GM12878 (cell line): ENCODE measurements around the gene ARX. TPM values are rescaled to one million over a fixed set of nuclear protein-coding genes. Genes with fewer than 3 reads are reported as not detected.

Source experiments
- STAT3 ChIP-seq: IDR thresholded peaks from 2 replicates; pipeline ENCODE4 v1.6.1; 2011; ENCODE audit warnings: low read depth, low read length, improper control_type of control experiment
- SUPT20H ChIP-seq: IDR thresholded peaks from 2 replicates; pipeline ENCODE4 v1.6.1; 2011; ENCODE audit warnings: low read depth, mild to moderate bottlenecking, low read length, moderate library complexity, borderline replicate concordance; ENCODE audit not compliant: control insufficient read depth
- polyA plus RNA-seq, 11 experiments: library from polyadenylated mRNA; depleted of rRNA in 4 of 11; unstranded in 6 of 11; stranded (reverse) in 5 of 11; fragments of >200 nt; fragmentation: Nextera tagmentation in 4 of 11; fragmentation: Illumina TruSeq in 1 of 11; extraction: Ambion mirVana in 4 of 11; extraction: Trizol in 1 of 11; gene quantifications; 1 replicate in 1 of 11; 2 replicates in 10 of 11; pipeline versions ENCODE4 v1.2.1 to v1.2.3, GENCODE V29; 2011 to 2016; ENCODE audit warnings: inconsistent platforms in 2 of 11, missing spikeins in 2 of 11, low read depth in 1 of 11
- total RNA-seq, 4 experiments: library from RNA; depleted of rRNA in 3 of 4; stranded (reverse); fragments of >200 nt in 3 of 4; fragmentation: Illumina TruSeq in 1 of 4; extraction: Trizol in 1 of 4; gene quantifications; 2 replicates each; pipeline versions ENCODE4 v1.2.1 to v1.2.3, GENCODE V29; 2013 to 2021
- TF ChIP-seq, protein P1 (sequence below): fragments of 450-650 bp; IDR thresholded peaks from 2 replicates; pipeline ENCODE4 v1.6.1; 2017; ENCODE audit warnings: mild to moderate bottlenecking, moderate library complexity
- TF ChIP-seq, protein P2 (sequence below): fragments of 450-650 bp; IDR thresholded peaks from 2 replicates; pipeline ENCODE4 v1.6.1; 2016; ENCODE audit warnings: mild to moderate bottlenecking, moderate library complexity, borderline replicate concordance

The ARX gene
- total and polyA plus RNA-seq, 10 of the 15 experiments (the other 5 are each of a cell fraction or from before 2014, with no cell fraction given) = 0.03 TPM; not detected in 9

DNA sequence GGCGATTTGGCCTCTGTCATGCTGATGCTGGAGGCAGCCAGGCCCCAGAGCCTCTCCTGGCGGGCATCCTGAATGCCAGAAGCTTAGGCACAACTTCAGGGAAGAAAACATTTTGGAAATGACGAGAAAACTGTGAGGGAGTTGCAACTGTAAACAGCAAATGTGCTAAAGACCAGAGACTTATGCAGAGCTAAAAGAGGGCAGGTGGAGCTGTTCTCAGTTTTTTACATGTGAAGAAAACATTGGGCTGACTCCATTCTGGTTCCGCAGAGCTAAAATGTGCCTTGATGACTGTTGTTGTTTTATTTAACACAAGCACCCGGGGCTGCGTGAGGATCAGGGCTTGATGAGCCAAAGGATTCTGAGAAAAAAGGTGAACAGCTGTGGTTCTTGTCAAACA lies 10.8 kb upstream of the ARX start (continued):
- TF ChIP-seq, protein P1, sequence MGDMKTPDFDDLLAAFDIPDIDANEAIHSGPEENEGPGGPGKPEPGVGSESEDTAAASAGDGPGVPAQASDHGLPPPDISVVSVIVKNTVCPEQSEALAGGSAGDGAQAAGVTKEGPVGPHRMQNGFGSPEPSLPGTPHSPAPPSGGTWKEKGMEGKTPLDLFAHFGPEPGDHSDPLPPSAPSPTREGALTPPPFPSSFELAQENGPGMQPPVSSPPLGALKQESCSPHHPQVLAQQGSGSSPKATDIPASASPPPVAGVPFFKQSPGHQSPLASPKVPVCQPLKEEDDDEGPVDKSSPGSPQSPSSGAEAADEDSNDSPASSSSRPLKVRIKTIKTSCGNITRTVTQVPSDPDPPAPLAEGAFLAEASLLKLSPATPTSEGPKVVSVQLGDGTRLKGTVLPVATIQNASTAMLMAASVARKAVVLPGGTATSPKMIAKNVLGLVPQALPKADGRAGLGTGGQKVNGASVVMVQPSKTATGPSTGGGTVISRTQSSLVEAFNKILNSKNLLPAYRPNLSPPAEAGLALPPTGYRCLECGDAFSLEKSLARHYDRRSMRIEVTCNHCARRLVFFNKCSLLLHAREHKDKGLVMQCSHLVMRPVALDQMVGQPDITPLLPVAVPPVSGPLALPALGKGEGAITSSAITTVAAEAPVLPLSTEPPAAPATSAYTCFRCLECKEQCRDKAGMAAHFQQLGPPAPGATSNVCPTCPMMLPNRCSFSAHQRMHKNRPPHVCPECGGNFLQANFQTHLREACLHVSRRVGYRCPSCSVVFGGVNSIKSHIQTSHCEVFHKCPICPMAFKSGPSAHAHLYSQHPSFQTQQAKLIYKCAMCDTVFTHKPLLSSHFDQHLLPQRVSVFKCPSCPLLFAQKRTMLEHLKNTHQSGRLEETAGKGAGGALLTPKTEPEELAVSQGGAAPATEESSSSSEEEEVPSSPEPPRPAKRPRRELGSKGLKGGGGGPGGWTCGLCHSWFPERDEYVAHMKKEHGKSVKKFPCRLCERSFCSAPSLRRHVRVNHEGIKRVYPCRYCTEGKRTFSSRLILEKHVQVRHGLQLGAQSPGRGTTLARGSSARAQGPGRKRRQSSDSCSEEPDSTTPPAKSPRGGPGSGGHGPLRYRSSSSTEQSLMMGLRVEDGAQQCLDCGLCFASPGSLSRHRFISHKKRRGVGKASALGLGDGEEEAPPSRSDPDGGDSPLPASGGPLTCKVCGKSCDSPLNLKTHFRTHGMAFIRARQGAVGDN = no peak
- TF ChIP-seq, protein P2, sequence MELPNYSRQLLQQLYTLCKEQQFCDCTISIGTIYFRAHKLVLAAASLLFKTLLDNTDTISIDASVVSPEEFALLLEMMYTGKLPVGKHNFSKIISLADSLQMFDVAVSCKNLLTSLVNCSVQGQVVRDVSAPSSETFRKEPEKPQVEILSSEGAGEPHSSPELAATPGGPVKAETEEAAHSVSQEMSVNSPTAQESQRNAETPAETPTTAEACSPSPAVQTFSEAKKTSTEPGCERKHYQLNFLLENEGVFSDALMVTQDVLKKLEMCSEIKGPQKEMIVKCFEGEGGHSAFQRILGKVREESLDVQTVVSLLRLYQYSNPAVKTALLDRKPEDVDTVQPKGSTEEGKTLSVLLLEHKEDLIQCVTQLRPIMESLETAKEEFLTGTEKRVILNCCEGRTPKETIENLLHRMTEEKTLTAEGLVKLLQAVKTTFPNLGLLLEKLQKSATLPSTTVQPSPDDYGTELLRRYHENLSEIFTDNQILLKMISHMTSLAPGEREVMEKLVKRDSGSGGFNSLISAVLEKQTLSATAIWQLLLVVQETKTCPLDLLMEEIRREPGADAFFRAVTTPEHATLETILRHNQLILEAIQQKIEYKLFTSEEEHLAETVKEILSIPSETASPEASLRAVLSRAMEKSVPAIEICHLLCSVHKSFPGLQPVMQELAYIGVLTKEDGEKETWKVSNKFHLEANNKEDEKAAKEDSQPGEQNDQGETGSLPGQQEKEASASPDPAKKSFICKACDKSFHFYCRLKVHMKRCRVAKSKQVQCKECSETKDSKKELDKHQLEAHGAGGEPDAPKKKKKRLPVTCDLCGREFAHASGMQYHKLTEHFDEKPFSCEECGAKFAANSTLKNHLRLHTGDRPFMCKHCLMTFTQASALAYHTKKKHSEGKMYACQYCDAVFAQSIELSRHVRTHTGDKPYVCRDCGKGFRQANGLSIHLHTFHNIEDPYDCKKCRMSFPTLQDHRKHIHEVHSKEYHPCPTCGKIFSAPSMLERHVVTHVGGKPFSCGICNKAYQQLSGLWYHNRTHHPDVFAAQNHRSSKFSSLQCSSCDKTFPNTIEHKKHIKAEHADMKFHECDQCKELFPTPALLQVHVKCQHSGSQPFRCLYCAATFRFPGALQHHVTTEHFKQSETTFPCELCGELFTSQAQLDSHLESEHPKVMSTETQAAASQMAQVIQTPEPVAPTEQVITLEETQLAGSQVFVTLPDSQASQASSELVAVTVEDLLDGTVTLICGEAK = no peak
- TF ChIP-seq SUPT20H (no peak), STAT3 (no peak)
